Nephron (organoid): Measurements from ENCODE around the gene VSTM2B.

Experiments
- H3K27ac Mint-ChIP-seq, 3 experiments: 2 replicates each; pipeline ENCODE4 v1.8.0; 2020; ENCODE audit warnings: mixed read lengths in 3 of 3, mild to moderate bottlenecking in 2 of 3, moderate library complexity in 1 of 3
- H3K27me3 Mint-ChIP-seq: 2 replicates; pipeline ENCODE4 v1.8.0; 2021; ENCODE audit warnings: low read depth, mild to moderate bottlenecking, moderate library complexity, mixed read lengths
- H3K36me3 Mint-ChIP-seq: 2 replicates; pipeline ENCODE4 v1.8.0; 2020; ENCODE audit warnings: low read depth, mixed read lengths
- H3K4me1 Mint-ChIP-seq: 2 replicates; pipeline ENCODE4 v1.8.0; 2020; ENCODE audit warnings: mixed read lengths
- H3K4me3 Mint-ChIP-seq, 3 experiments: 2 replicates each; pipeline ENCODE4 v1.8.0; 2020; ENCODE audit warnings: mild to moderate bottlenecking in 3 of 3, mixed read lengths in 3 of 3, moderate library complexity in 2 of 3
- H3K9me3 Mint-ChIP-seq: 2 replicates; pipeline ENCODE4 v1.8.0; 2020; ENCODE audit warnings: mixed read lengths
- CTCF ChIP-seq, 3 experiments: fragments of 200-600 bp; sonication (generic); IDR thresholded peaks; one replicate each; pipeline ENCODE4 v1.5.0; 2021; ENCODE audit warnings: antibody characterized with exemption in 3 of 3; ENCODE audit not compliant: unreplicated experiment in 3 of 3

Gene VSTM2B

GRCh38 chr19:29508181-29508580 lies 17.6 kb upstream of the VSTM2B start:
- H3K4me1 Mint-ChIP-seq: peaks cover 15% of the 10 kb centered on the region
- H3K4me3 Mint-ChIP-seq: no peak overlapping the region
- H3K36me3 Mint-ChIP-seq: no peaks in the 10 kb centered on the region
- TF ChIP-seq CTCF (IDR thresholded peaks at IDR 0.05; ENCODE audit: unreplicated experiment in 3 of 3): no peak
- H3K27me3 Mint-ChIP-seq: peaks cover 40% of the 10 kb centered on the region
- no peak overlapping the region for H3K27ac Mint-ChIP-seq
- no peaks in the 10 kb centered on the region for H3K9me3 Mint-ChIP-seq

DNA sequence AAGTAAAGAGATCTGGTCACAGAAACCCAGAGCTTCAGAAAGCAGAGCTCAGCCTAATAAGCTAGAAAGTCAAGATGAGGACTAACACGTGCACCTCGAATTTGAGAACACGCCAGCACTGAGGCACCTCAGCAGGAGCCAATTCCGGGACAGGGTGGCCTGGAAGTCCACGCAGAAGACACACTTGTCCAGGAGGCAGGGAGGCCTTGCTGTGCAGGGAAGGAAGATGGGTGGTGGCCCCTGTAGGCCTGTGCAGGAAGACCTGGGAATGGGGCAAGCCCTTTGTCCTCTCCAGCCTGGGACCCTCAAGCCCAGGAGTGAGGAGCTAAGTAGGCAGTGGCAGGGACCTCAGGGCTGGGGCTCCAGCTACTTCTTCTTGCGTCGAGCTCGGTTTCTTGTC lies 16.3 kb upstream of the VSTM2B start:
- Mint-ChIP-seq H3K27ac (no peak overlapping the region), H3K36me3 (no peaks in the 10 kb centered on the region), H3K27me3 (peaks cover 46% of the 10 kb centered on the region), H3K9me3 (no peaks in the 10 kb centered on the region), H3K4me3 (no peak overlapping the region), H3K4me1 (peaks cover 2% of the 10 kb centered on the region)
- TF ChIP-seq CTCF (IDR thresholded peaks at IDR 0.05; ENCODE audit: unreplicated experiment in 3 of 3): no peak

- no peaks in the 10 kb centered on the region for H3K4me1 Mint-ChIP-seq
- no peak overlapping the region for H3K27ac Mint-ChIP-seq
- no peaks in the 10 kb centered on the region for H3K9me3 Mint-ChIP-seq
- peaks cover 59% of the 10 kb centered on the region for H3K27me3 Mint-ChIP-seq
- no peak overlapping the region for H3K4me3 Mint-ChIP-seq
- H3K36me3 Mint-ChIP-seq: no peaks in the 10 kb centered on the region
- no peak for TF ChIP-seq CTCF (IDR thresholded peaks at IDR 0.05; ENCODE audit: unreplicated experiment in 3 of 3)
Observed at GRCh38 chr19:29510701-29511265, 15.0 kb upstream of the VSTM2B start.

GRCh38 chr19:29511768-29512167 lies 14.0 kb upstream of the VSTM2B start:
- Mint-ChIP-seq H3K4me1 (no peaks in the 10 kb centered on the region), H3K4me3 (no peak overlapping the region), H3K27ac (no peak overlapping the region), H3K27me3 (peaks cover 68% of the 10 kb centered on the region), H3K36me3 (no peaks in the 10 kb centered on the region), H3K9me3 (no peaks in the 10 kb centered on the region)
- TF ChIP-seq CTCF (IDR thresholded peaks at IDR 0.05; ENCODE audit: unreplicated experiment in 3 of 3): no peak

DNA sequence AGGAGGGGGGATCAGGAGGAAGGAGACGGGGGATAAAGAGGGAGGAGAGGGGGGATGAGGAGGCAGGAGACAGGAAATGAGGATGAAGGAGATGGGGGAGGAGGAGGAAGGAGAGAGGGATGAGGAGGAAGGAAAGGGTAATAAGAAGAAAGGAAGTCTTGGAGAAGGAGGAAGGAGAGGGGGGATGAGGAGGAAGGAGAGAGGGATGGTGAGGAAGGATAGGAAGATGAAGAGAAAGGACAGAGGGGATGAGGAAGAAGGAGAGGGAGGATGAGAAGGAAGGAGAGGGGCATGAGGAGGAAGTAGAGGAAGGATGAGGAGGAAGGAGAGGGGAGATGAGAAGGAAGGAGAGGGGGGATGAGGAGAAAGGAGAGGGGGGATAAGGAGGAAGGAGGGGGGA lies 13.0 kb upstream of the VSTM2B start:
- Mint-ChIP-seq H3K27me3 (peaks cover 68% of the 10 kb centered on the region), H3K27ac (no peak overlapping the region), H3K9me3 (no peaks in the 10 kb centered on the region), H3K36me3 (no peaks in the 10 kb centered on the region), H3K4me3 (no peak overlapping the region), H3K4me1 (no peaks in the 10 kb centered on the region)
- no peak for TF ChIP-seq CTCF (IDR thresholded peaks at IDR 0.05; ENCODE audit: unreplicated experiment in 3 of 3)

- Mint-ChIP-seq H3K4me1 (no peaks in the 10 kb centered on the region), H3K27ac (no peak overlapping the region), H3K27me3 (peaks cover 76% of the 10 kb centered on the region), H3K36me3 (no peaks in the 10 kb centered on the region), H3K9me3 (no peaks in the 10 kb centered on the region), H3K4me3 (no peak overlapping the region)
- no peak for TF ChIP-seq CTCF (IDR thresholded peaks at IDR 0.05; ENCODE audit: unreplicated experiment in 3 of 3)
Observed at GRCh38 chr19:29514525-29515232, 11.1 kb upstream of the VSTM2B start.
